G401.6 (cell line): Measurements from ENCODE around the gene MEGF8.
"Not testable (repeated sequence)": the region's sequence is repeated elsewhere in the genome, so short reads cannot be mapped to it uniquely, and the experiment has no call there.

Experiments
- FAIRE-seq: peaks from 2 replicates; lab custom pipeline; 2012; peaks lifted over from hg19 to GRCh38; lab: Jason Lieb, UNC

MEGF8 gene

GRCh38 chr19:42332059-42332458 lies 6.6 kb downstream of the MEGF8 start:
- FAIRE-seq = no peak

- no peak for FAIRE-seq
These were observed 7.6 kb downstream of the MEGF8 start for GRCh38 chr19:42333018-42333417.

- no peak for FAIRE-seq
These were observed 8.7 kb downstream of the MEGF8 start for GRCh38 chr19:42333975-42334696.

DNA sequence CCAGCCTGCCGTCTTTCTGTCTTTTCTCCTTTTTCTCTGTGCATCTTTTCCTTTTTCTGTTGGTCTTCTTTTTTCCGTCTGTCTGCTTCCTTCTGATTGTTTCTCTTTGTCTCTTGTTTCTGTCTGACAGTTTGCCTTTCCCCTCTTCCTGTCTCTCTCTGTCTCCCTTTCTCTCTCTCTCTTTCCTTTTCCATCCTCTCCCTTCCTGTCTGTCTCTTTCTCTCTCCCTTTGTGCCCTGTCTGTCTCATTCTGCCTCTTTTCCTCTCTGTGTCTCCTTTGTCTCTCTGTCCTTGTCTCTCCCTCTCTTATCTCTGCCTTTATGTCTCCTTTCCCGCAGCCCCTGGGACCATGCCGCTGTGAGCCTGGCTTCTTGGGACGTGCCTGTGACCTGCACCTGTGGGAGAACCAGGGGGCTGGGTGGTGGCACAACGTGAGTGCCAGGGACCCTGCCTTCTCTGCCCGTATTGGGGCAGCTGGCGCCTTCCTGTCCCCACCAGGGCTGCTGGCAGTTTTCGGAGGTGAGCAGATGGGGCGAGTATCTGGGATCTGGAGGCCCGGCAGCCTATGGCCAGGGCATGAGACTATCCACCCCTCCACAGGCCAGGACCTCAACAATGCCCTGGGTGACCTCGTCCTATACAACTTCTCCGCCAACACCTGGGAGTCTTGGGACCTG lies 9.4 kb downstream of the MEGF8 start:
- FAIRE-seq = no peak

DNA sequence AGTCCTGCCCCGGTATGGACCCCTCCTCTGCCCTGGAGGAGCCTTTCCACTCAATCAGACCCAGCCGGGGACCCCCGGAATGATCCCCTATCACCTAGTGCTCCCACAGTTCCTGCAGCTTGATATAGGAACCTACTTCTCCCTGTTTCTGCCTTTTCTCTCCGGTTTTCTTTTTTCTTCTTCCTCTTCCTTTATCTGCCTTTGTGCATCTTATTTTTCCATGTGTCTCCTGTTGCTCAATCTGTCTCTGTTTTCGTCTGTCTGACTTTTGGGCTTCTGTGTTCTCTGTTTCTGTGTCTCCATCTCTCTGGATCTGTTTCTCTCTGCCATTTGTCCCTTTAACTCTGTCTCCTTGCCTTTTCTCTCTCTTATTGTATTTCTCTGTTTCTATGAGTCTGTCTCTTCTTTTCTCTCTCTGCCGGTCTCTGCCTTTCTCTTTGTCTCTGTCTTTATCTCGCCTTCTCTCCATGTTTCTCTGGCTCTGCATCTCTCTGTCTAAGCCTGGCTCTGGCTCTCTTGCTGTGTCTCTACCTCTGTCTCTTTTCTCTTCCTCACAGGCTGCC lies 10.0 kb downstream of the MEGF8 start:
- FAIRE-seq = no peak

DNA sequence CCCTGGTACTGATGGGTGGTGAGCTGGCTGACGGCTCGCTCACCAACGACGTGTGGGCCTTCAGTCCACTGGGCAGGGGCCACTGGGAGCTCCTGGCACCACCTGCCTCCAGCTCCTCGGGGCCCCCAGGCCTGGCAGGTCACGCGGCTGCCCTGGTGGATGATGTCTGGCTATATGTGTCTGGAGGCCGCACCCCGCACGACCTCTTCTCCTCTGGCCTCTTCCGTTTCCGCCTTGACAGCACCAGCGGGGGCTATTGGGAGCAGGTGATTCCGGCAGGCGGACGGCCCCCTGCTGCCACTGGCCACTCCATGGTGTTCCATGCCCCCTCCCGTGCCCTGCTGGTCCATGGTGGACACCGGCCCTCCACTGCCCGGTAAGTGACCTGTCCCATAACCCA lies 10.5 kb downstream of the MEGF8 start:
- FAIRE-seq = no peak

DNA sequence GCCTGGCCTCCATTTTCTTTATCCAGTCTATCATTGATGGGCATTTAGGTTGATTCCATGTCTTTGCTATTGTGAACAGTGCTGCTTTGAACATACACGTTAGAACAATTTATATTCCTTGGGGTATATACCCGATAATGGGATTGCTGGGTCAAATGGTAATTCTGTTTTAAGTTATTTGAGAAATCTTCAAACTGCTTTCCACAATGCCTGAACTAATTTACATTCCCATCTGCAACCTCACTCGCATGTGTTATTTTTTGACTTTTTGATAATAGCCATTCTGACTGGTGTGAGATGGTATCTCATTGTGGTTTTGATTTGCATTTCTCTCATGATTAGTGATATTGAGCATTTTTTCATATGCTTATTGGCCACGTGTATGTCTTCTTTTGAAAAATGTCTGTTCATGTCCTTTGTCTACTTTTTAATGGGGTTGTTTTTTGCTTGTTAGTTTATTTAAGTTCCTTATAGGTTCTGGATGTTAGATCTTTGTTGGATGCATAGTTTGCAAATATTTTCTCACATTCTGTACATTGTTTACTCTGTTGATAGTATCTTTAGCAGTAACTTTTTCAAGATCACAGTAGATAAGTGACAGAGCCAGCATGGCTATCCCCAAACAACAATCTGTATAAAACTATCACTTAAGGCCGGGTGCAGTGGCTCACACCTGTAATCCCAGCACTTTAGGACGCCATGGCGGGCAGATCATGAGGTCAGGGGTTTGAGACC lies 13.9 kb downstream of the MEGF8 start:
- FAIRE-seq = peak; percentile 17

DNA sequence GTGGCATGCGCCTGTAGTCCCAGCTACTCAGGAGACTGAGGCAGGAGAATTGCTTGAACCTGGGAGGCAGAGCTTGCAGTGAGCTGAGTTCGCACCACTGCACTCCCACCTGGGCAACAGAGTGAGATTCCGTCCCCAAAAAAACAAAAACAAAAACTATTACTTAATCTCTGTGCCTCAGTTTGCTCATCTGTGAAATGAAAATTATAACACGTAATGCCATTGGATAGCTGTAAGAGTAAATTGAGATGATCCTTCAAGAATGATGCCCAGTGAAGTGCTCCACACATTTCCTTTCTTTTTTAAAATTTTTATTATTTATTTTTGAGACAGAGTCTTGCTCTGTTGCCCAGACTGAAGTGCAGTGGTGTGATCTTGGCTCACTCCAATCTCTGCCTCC lies 14.5 kb downstream of the MEGF8 start:
- FAIRE-seq = not testable (repeated sequence)

GRCh38 chr19:42343344-42344110 lies 18.1 kb downstream of the MEGF8 start:
- no peak for FAIRE-seq

DNA sequence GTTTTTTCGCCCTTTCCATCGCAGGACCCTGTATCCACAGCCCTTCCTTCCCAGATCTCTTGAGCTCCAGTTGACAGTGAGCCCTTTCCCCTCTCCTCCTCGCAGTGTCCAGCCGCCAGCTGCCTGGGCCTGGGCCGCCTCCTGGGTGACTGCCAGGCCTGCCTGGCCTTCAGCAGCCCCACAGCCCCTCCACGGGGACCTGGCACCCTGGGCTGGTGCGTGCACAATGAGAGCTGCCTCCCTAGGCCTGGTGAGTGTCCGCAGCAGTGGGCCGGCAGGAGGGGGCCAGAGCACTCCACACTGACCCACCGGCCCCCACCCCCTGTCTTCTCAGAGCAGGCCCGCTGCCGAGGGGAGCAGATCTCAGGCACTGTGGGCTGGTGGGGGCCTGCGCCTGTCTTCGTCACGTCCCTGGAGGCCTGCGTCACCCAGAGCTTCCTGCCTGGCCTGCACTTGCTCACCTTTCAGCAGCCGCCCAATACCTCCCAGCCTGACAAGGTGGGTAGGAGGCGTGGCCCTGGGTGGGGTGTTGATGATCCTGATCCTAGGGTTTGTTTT lies 19.0 kb downstream of the MEGF8 start:
- FAIRE-seq = no peak

- FAIRE-seq = no peak
These were observed 19.9 kb downstream of the MEGF8 start for GRCh38 chr19:42345191-42345812.

GRCh38 chr19:42348211-42348610 lies 22.8 kb downstream of the MEGF8 start:
- no peak for FAIRE-seq

- no peak for FAIRE-seq
These were observed 24.1 kb downstream of the MEGF8 start for GRCh38 chr19:42349378-42350107.

GRCh38 chr19:42350417-42350816 lies 25.0 kb downstream of the MEGF8 start:
- no peak for FAIRE-seq

DNA sequence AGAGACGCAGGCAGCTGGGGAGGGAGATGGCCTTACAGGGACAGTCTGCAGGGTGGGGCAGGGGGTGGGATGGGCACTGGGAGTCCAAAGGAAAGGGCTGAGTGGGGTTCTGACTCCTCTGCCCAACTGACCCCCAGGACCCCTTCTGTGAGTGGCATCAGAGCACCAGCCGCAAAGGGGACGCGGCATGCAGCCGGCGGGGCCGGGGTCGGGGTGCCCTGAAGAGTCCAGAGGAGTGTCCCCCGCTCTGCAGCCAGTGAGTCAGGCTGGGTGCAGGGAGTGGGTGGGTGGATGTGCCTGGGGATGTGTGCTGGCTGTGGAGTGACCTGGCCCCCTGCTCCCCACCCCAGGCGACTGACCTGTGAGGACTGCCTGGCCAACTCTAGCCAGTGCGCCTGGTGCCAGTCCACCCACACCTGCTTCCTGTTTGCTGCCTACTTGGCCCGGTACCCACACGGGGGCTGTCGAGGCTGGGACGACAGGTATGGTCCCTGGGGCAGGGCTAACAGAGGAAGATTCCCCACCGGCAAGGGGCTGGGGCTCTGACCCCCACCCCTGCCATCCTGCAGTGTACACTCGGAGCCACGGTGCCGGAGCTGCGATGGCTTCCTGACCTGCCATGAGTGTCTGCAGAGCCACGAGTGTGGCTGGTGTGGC lies 25.8 kb downstream of the MEGF8 start:
- no peak for FAIRE-seq

DNA sequence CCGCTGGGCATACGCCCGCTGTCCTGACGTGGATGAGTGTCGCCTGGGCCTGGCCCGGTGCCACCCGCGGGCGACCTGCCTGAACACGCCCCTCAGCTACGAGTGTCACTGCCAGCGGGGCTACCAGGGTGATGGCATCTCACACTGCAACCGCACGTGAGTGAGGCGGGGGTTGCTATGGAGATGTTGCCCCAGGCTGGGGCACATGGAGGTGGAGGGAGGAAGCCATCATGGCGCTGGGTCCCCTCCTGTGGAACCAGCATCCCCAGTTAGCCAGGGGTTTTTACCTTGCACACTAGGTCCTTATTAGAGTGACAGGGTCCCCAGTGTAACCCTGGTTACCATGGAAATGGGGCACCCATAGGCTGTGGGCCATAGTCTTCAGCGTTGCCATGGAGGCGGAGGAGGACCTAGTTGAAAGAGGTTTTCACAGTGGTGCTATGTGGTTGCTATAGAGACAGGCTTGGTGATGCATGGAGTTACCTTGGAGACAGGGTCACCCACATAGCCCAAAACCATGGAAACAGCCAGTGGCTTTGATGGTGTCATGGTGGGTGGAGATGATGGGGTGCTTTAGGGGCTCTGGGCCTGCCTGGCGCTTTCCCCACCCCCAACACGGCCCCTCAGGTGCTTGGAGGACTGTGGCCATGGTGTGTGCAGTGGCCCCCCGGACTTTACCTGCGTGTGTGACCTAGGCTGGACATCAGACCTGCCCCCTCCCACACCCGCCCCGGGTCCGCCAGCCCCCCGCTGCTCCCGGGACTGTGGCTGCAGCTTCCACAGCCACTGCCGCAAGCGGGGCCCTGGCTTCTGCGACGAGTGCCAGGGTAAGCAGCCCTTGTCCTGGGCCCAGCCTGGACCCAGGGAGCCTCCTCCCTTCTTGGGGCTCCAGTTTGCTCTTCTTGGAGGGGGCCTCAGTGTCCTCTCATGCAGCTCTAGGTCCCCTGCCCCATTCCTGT lies 27.1 kb downstream of the MEGF8 start:
- FAIRE-seq = no peak

DNA sequence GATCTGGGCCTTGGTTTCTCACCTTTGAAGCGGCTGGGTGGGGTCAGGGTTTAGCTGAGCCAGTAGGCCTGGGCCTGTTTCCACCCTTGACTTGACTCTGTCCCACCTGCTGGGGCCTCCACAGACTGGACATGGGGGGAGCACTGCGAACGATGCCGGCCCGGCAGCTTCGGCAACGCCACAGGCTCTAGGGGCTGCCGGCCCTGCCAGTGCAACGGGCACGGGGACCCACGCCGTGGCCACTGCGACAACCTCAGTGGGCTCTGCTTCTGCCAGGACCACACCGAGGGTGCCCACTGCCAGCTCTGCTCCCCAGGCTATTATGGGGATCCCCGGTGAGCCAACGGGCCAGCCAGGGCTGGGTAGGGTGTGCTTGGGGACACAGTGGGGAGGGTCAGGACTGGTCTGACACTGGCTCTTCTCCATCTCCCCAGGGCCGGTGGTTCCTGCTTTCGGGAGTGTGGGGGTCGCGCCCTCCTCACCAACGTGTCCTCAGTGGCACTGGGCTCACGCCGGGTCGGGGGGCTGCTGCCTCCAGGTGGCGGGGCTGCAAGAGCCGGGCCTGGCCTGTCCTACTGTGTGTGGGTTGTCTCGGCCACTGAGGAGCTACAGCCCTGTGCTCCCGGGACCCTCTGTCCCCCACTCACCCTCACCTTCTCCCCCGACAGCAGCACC lies 28.0 kb downstream of the MEGF8 start:
- FAIRE-seq = no peak

- FAIRE-seq = no peak
These were observed 30.5 kb downstream of the MEGF8 start for GRCh38 chr19:42355896-42356295.
